ENCODE data around the gene CMIP. TPM values are rescaled to one million over a fixed set of nuclear protein-coding genes. Genes with fewer than 3 reads are reported as not detected.

CMIP gene
- total RNA-seq, 4 donors from 2014 or later: 40.0 to 69.6 (median 47.0) TPM

GRCh38 chr16:81705261-81705660 is 260.7 kb downstream of the CMIP start:
- DNase-seq: no peak
- peak overlapping the region in 2 of 4 donors; percentile 82 to 83 for H3K27ac ChIP-seq
- TF ChIP-seq CTCF (IDR thresholded peaks at IDR 0.05) (no peak), EP300 (IDR thresholded peaks at IDR 0.05; ENCODE audit: low read depth) (no peak), POLR2AphosphoS5 (IDR thresholded peaks at IDR 0.05) (no peak), POLR2A (IDR thresholded peaks at IDR 0.05) (no peak)
- H3K36me3 ChIP-seq: peaks cover 0 to 43% (median 9%) of the 10 kb centered on the region in 4 donors
- H3K4me1 ChIP-seq: peaks cover 12 to 30% (median 24%) of the 10 kb centered on the region in 4 donors
- 92% methylated on average over 13 of the region's 13 CpGs; no CpG with 5 or more reads in 1 of the 2 donors for WGBS, 2 donors (ENCODE audit: low coverage in 1 of 2)
- no peaks in the 10 kb centered on the region for H3K9me3 ChIP-seq
- intact Hi-C loops (cut with DNase I; ENCODE audit: low total_unique reads): no loop called here
- in situ Hi-C loops (cut with MboI; ENCODE audit: low pct_ligation_motif_present in 1 of 4, low pct_unique_long_range_greater_than_20kb in 1 of 4, low sequenced_read_pairs in 3 of 4): no loop called here
- H3K27me3 ChIP-seq: no peaks in the 10 kb centered on the region
- H3K4me3 ChIP-seq: no peak overlapping the region

- TF ChIP-seq POLR2A (IDR thresholded peaks at IDR 0.05) (no peak), EP300 (IDR thresholded peaks at IDR 0.05; ENCODE audit: low read depth) (no peak), CTCF (IDR thresholded peaks at IDR 0.05) (no peak), POLR2AphosphoS5 (IDR thresholded peaks at IDR 0.05) (no peak)
- intact Hi-C loops (cut with DNase I; ENCODE audit: low total_unique reads): no loop called here
- Histone ChIP-seq H3K27ac (peak overlapping the region; percentile 72 to 85 (median 82)), H3K4me1 (peaks cover 12 to 39% (median 29%) of the 10 kb centered on the region in 4 donors), H3K9me3 (no peaks in the 10 kb centered on the region), H3K36me3 (peaks cover 0 to 39% (median 9%) of the 10 kb centered on the region in 4 donors), H3K27me3 (no peaks in the 10 kb centered on the region), H3K4me3 (no peak overlapping the region)
- no peak for DNase-seq
- 77 to 86% methylated on average over 3 to 26 of the region's 26 CpGs for WGBS, 2 donors (ENCODE audit: low coverage in 1 of 2)
- in situ Hi-C loops (cut with MboI; ENCODE audit: low pct_ligation_motif_present in 1 of 4, low pct_unique_long_range_greater_than_20kb in 1 of 4, low sequenced_read_pairs in 3 of 4): no loop called here
Measured at GRCh38 chr16:81706327-81707295, 262.0 kb downstream of the CMIP start.

- Histone ChIP-seq H3K27me3 (no peaks in the 10 kb centered on the region), H3K4me1 (peaks cover 12 to 40% (median 30%) of the 10 kb centered on the region in 4 donors)
- in situ Hi-C loops (cut with MboI; ENCODE audit: low pct_ligation_motif_present in 1 of 4, low pct_unique_long_range_greater_than_20kb in 1 of 4, low sequenced_read_pairs in 3 of 4): no loop called here
Measured at GRCh38 chr16:81707411-81708265, 263.0 kb downstream of the CMIP start.

More at GRCh38 chr16:81707411-81708265, 263.0 kb downstream of the CMIP start:
- peak; percentile 84 for DNase-seq
- intact Hi-C loops (cut with DNase I; ENCODE audit: low total_unique reads): no loop called here
- Histone ChIP-seq H3K36me3 (peaks cover 0 to 32% (median 9%) of the 10 kb centered on the region in 4 donors), H3K27ac (peak overlapping the region; percentile 72 to 85 (median 82)), H3K4me3 (no peak overlapping the region), H3K9me3 (no peaks in the 10 kb centered on the region)
- 56 to 67% methylated on average over 4 to 26 of the region's 27 CpGs for WGBS, 2 donors (ENCODE audit: low coverage in 1 of 2)
- no peak for TF ChIP-seq POLR2A (IDR thresholded peaks at IDR 0.05)
- TF ChIP-seq CTCF (IDR thresholded peaks at IDR 0.05): no peak
- TF ChIP-seq EP300 (IDR thresholded peaks at IDR 0.05; ENCODE audit: low read depth): no peak
- peak; percentile 11 to 71 (median 61) for TF ChIP-seq POLR2AphosphoS5 (IDR thresholded peaks at IDR 0.05)

Measured in transverse colon (tissue), 4 donors.